ENCODE data around the gene ECE1.

Gene ECE1

GRCh38 chr1:21325731-21326387 lies 35.6 kb upstream of the ECE1 start:
- DNase-seq (ENCODE audit: low read depth, low spot score) = no peak

GRCh38 chr1:21325231-21325718 lies 35.0 kb upstream of the ECE1 start:
- no peak for DNase-seq (ENCODE audit: low read depth, low spot score)

GRCh38 chr1:21324368-21325141 lies 34.3 kb upstream of the ECE1 start:
- DNase-seq (ENCODE audit: low read depth, low spot score) = no peak

- no peak for DNase-seq (ENCODE audit: low read depth, low spot score)
Observed at GRCh38 chr1:21323091-21323490, 32.8 kb upstream of the ECE1 start.

- no peak for DNase-seq (ENCODE audit: low read depth, low spot score)
Observed at GRCh38 chr1:21322681-21323016, 32.4 kb upstream of the ECE1 start.

GRCh38 chr1:21321963-21322680 lies 31.9 kb upstream of the ECE1 start:
- no peak for DNase-seq (ENCODE audit: low read depth, low spot score)

GRCh38 chr1:21320410-21321108 lies 30.3 kb upstream of the ECE1 start:
- DNase-seq (ENCODE audit: low read depth, low spot score) = no peak

- no peak for DNase-seq (ENCODE audit: low read depth, low spot score)
Observed at GRCh38 chr1:21319447-21320407, 29.5 kb upstream of the ECE1 start.

- DNase-seq (ENCODE audit: low read depth, low spot score) = no peak
Observed at GRCh38 chr1:21318714-21319159, 28.5 kb upstream of the ECE1 start.

- no peak for DNase-seq (ENCODE audit: low read depth, low spot score)
Observed at GRCh38 chr1:21318057-21318713, 27.9 kb upstream of the ECE1 start.

GRCh38 chr1:21317690-21318043 lies 27.4 kb upstream of the ECE1 start:
- DNase-seq (ENCODE audit: low read depth, low spot score) = no peak

- DNase-seq (ENCODE audit: low read depth, low spot score) = no peak
Observed at GRCh38 chr1:21317035-21317689, 26.9 kb upstream of the ECE1 start.

- DNase-seq (ENCODE audit: low read depth, low spot score) = no peak
Observed at GRCh38 chr1:21314743-21315396, 24.6 kb upstream of the ECE1 start.

- no peak for DNase-seq (ENCODE audit: low read depth, low spot score)
Observed at GRCh38 chr1:21313886-21314721, 23.8 kb upstream of the ECE1 start.

GRCh38 chr1:21313203-21313885 lies 23.1 kb upstream of the ECE1 start:
- DNase-seq (ENCODE audit: low read depth, low spot score) = no peak

GRCh38 chr1:21312407-21312992 lies 22.2 kb upstream of the ECE1 start:
- no peak for DNase-seq (ENCODE audit: low read depth, low spot score)

GRCh38 chr1:21311016-21311415 lies 20.8 kb upstream of the ECE1 start:
- no peak for DNase-seq (ENCODE audit: low read depth, low spot score)
